B cell (primary cell): ENCODE data around the gene RPL7A. TPM values are rescaled to one million over a fixed set of nuclear protein-coding genes. Genes with fewer than 3 reads are reported as not detected.

Source experiments
- ATAC-seq: fragments of 200-7000 bp; cut with Tn5 transposase; one replicate; pipeline ENCODE4 v1.10.0; 2021; ENCODE audit warnings: low read depth, mild to moderate bottlenecking, moderate number of reproducible peaks, moderate library complexity
- CTCF ChIA-PET: fragments of 350-600 bp; sonication (Branson Sonifier 250); formaldehyde crosslinking; loops from one replicate; lab custom pipeline; 2021; ENCODE audit warnings: antibody characterized with exemption, inconsistent platforms; lab: Charles Lee
- POLR2A ChIA-PET: fragments of 350-600 bp; sonication (Branson Sonifier 250); formaldehyde crosslinking; loops from one replicate; lab custom pipeline; 2021; ENCODE audit warnings: antibody characterized with exemption; lab: Charles Lee
- DNase-seq: peaks from one replicate; pipeline ENCODE4 v3.0.0; 2013
- H2AFZ ChIP-seq: 2 replicates; pipeline ENCODE4 v1.6.1; 2012; ENCODE audit warnings: mild to moderate bottlenecking, low read depth, low read length; ENCODE audit not compliant: insufficient read depth, poor library complexity, severe bottlenecking
- H3K27ac ChIP-seq, 2 donors: 1 replicate in 1 of 2; 2 replicates in 1 of 2; pipeline ENCODE4 v1.5.1; 2012 to 2013; ENCODE audit warnings: low read length in 2 of 2, mild to moderate bottlenecking in 2 of 2, moderate library complexity in 1 of 2
- H3K27me3 ChIP-seq, 4 experiments: fragments of 200-600 bp in 1 of 4; sonication (generic) in 1 of 4; replicated peaks in 1 of 4; 1 replicate in 2 of 4; 2 replicates in 2 of 4; pipeline versions ENCODE4 v1.6.1 to v1.7.0; 2013 to 2016; ENCODE audit warnings: low read length in 3 of 4, mild to moderate bottlenecking in 2 of 4, mixed read lengths in 1 of 4, moderate library complexity in 1 of 4; ENCODE audit not compliant: insufficient read depth in 4 of 4, control insufficient read depth in 3 of 4; ENCODE audit errors: control extremely low read depth in 1 of 4
- H3K36me3 ChIP-seq, 2 experiments: replicated peaks in 1 of 2; 1 replicate in 1 of 2; 2 replicates in 1 of 2; pipeline versions ENCODE4 v1.6.1 to v1.7.1; 2013; ENCODE audit warnings: low read length in 1 of 2; ENCODE audit not compliant: insufficient read depth in 2 of 2, control insufficient read depth in 1 of 2; ENCODE audit errors: control extremely low read depth in 1 of 2, extremely low read depth in 1 of 2
- H3K4me1 ChIP-seq, 2 donors: fragments of 200-600 bp in 1 of 2; sonication (generic) in 1 of 2; 1 replicate in 1 of 2; 2 replicates in 1 of 2; pipeline versions ENCODE4 v1.5.1 to v1.6.1; 2013 to 2017; ENCODE audit warnings: low read length in 2 of 2; ENCODE audit not compliant: control insufficient read depth in 2 of 2, insufficient read depth in 2 of 2
- H3K4me2 ChIP-seq: replicated peaks from 2 replicates; pipeline ENCODE3; 2012; ENCODE audit warnings: mild to moderate bottlenecking, low read depth, low read length; ENCODE audit not compliant: poor library complexity, severe bottlenecking
- H3K4me3 ChIP-seq, 5 experiments: fragments of 200-600 bp in 1 of 5; sonication (generic) in 1 of 5; 1 replicate in 3 of 5; 2 replicates in 2 of 5; pipeline versions ENCODE4 v1.5.1 to v1.7.0; 2011 to 2016; ENCODE audit warnings: low read length in 4 of 5, mild to moderate bottlenecking in 4 of 5, low read depth in 2 of 5, control low read depth in 1 of 5, moderate library complexity in 1 of 5; ENCODE audit not compliant: insufficient read depth in 1 of 5; ENCODE audit errors: control extremely low read depth in 1 of 5, extremely low read depth in 1 of 5
- H3K79me2 ChIP-seq: fragments of 200-600 bp; sonication (generic); one replicate; pipeline ENCODE4 v1.6.0; 2016; ENCODE audit warnings: low read length; ENCODE audit not compliant: control insufficient read depth, insufficient read depth
- H3K9ac ChIP-seq: fragments of 200-600 bp; sonication (generic); 2 replicates; pipeline ENCODE4 v1.6.1; 2017; ENCODE audit warnings: mild to moderate bottlenecking, low read length, moderate library complexity
- H3K9me3 ChIP-seq, 3 donors: one replicate each; pipeline versions ENCODE4 v1.6.1 to v1.7.1; 2013; ENCODE audit warnings: low read length in 2 of 3; ENCODE audit not compliant: control insufficient read depth in 2 of 3, insufficient read depth in 1 of 3; ENCODE audit errors: control extremely low read depth in 1 of 3
- H4K20me1 ChIP-seq: 2 replicates; pipeline ENCODE4 v1.6.0; 2012; ENCODE audit warnings: mild to moderate bottlenecking, low read length; ENCODE audit not compliant: insufficient read depth, control insufficient read depth, poor library complexity, severe bottlenecking
- H3K27ac Mint-ChIP-seq: one replicate; pipeline ENCODE4 v1.8.0; 2021; ENCODE audit warnings: mixed read lengths
- H3K27me3 Mint-ChIP-seq: one replicate; pipeline ENCODE4 v1.8.0; 2021; ENCODE audit warnings: mixed read lengths
- H3K4me1 Mint-ChIP-seq: one replicate; pipeline ENCODE4 v1.8.0; 2021; ENCODE audit warnings: mixed read lengths
- H3K4me3 Mint-ChIP-seq: one replicate; pipeline ENCODE4 v1.8.0; 2021; ENCODE audit warnings: mixed read lengths
- H3K9me3 Mint-ChIP-seq: one replicate; pipeline ENCODE4 v1.8.0; 2022; ENCODE audit warnings: mixed read lengths; ENCODE audit not compliant: insufficient read depth
- CTCF ChIP-seq: fragments of 200-600 bp; IDR thresholded peaks from one replicate; pipeline ENCODE4 v1.8.0; 2022; ENCODE audit warnings: antibody characterized with exemption, mild to moderate bottlenecking
- EZH2 ChIP-seq: IDR thresholded peaks from 2 replicates; pipeline ENCODE4 v1.6.1; 2012; ENCODE audit warnings: borderline replicate concordance, low read depth, mild to moderate bottlenecking, moderate library complexity, low read length; ENCODE audit not compliant: insufficient read depth, poor library complexity, severe bottlenecking
- WGBS: methylation state at CpG from one replicate; pipeline ENCODE4 v1.1.5; 2013; ENCODE audit warnings: missing lambda C conversion rate; ENCODE audit not compliant: insufficient coverage; 5-methylcytosine and 5-hydroxymethylcytosine counted together
- intact Hi-C: fragments of 100-400 bp; cut with micrococcal nuclease; formaldehyde crosslinking; loops from one replicate; pipeline ENCODE4 v1.10.0; 2022
- polyA plus RNA-seq: library from polyadenylated mRNA; depleted of rRNA; stranded (reverse); fragments of >200 nt; gene quantifications from 2 replicates; pipeline ENCODE4 v1.2.3, GENCODE V29; 2012
- total RNA-seq, 2 donors: library from RNA; stranded (reverse); fragments of 120-200 nt in 1 of 2; gene quantifications; 1 replicate in 1 of 2; 2 replicates in 1 of 2; pipeline versions ENCODE4 v1.2.3 to v1.2.4, GENCODE V29; 2013 to 2022

RPL7A gene
- total and polyA plus RNA-seq, 2 donors (not counting 1 experiment from before 2014, with no cell fraction given) = 2,407 to 3,937 TPM

- no peak for DNase-seq
- ChIA-PET POLR2A (no interaction called here), CTCF (interaction anchor here (1.5 kb wide), 1 partner anchor 14 kb away, joined by 5 read pairs; no protein-coding TSS in a partner anchor)
- peaks cover 13% of the 10 kb centered on the region for H4K20me1 ChIP-seq
- no peak for ATAC-seq
- H3K4me1 Mint-ChIP-seq = peaks cover 56% of the 10 kb centered on the region
- H3K4me3 Mint-ChIP-seq = no peak overlapping the region
- no peak overlapping the region for H3K27ac ChIP-seq
- H3K27ac Mint-ChIP-seq = no peak overlapping the region
- H3K9me3 ChIP-seq = peaks cover 0 to 9% (median 3%) of the 10 kb centered on the region in 3 donors
- H3K4me1 ChIP-seq = peaks cover 43 to 57% of the 10 kb centered on the region in 2 donors
- H3K9ac ChIP-seq = no peak overlapping the region
- H3K79me2 ChIP-seq = peaks cover 40% of the 10 kb centered on the region
- 98% methylated on average over 19 of the region's 19 CpGs for WGBS
- H3K4me2 ChIP-seq = no peak overlapping the region
- no peaks in the 10 kb centered on the region for H3K9me3 Mint-ChIP-seq
- H3K36me3 ChIP-seq = peaks cover 0 to 53% of the 10 kb centered on the region in 2 experiments
- no peak overlapping the region for H2AFZ ChIP-seq
- no peaks in the 10 kb centered on the region for H3K27me3 ChIP-seq
- TF ChIP-seq EZH2 = no peak
- no peak for TF ChIP-seq CTCF
- intact Hi-C loops = no loop called here
- no peak overlapping the region for H3K4me3 ChIP-seq
- no peaks in the 10 kb centered on the region for H3K27me3 Mint-ChIP-seq
Measured at GRCh38 chr9:133344071-133344470, 3.9 kb upstream of the RPL7A start.

GRCh38 chr9:133344979-133345378, 3.0 kb upstream of the RPL7A start:
- Histone ChIP-seq H3K27me3 (no peaks in the 10 kb centered on the region), H3K9me3 (peaks cover 0 to 4% (median under 1%) of the 10 kb centered on the region in 3 donors), H3K9ac (no peak overlapping the region), H3K4me1 (peaks cover 42 to 56% of the 10 kb centered on the region in 2 donors), H3K79me2 (peaks cover 41% of the 10 kb centered on the region), H3K36me3 (peaks cover 0 to 56% of the 10 kb centered on the region in 2 experiments), H3K27ac (no peak overlapping the region), H4K20me1 (peaks cover 22% of the 10 kb centered on the region), H3K4me3 (no peak overlapping the region), H3K4me2 (no peak overlapping the region), H2AFZ (no peak overlapping the region)
- TF ChIP-seq EZH2 = no peak
- no peak for TF ChIP-seq CTCF
- no peak for DNase-seq
- no peak overlapping the region for H3K27ac Mint-ChIP-seq
- no peak for ATAC-seq
- 96% methylated on average over 12 of the region's 12 CpGs for WGBS
- intact Hi-C loops = loop anchor here (5.0 kb wide), 1 partner anchor 132 kb away; the partner anchor contains the start of gene SLC2A6
- no peaks in the 10 kb centered on the region for H3K27me3 Mint-ChIP-seq
- H3K4me1 Mint-ChIP-seq = peaks cover 55% of the 10 kb centered on the region
- no peaks in the 10 kb centered on the region for H3K9me3 Mint-ChIP-seq
- POLR2A ChIA-PET = no interaction called here
- CTCF ChIA-PET = no interaction called here
- H3K4me3 Mint-ChIP-seq = no peak overlapping the region
